T-cell (primary cell): ENCODE data around the gene OCA2. TPM values are rescaled to one million over a fixed set of nuclear protein-coding genes. Genes with fewer than 3 reads are reported as not detected.
"Not testable (repeated sequence)": the region's sequence is repeated elsewhere in the genome, so short reads cannot be mapped to it uniquely, and the experiment has no call there.

Source experiments
- ATAC-seq, 4 experiments: fragments of 200-7000 bp in 3 of 4; fragments of 150-1000 bp in 1 of 4; cut with Tn5 transposase; replicated peaks in 1 of 4; 1 replicate in 3 of 4; 2 replicates in 1 of 4; pipeline ENCODE4 v1.10.0; 2021; ENCODE audit warnings: moderate library complexity in 3 of 4, mild to moderate bottlenecking in 2 of 4, moderate number of reproducible peaks in 1 of 4
- CTCF ChIA-PET, 2 donors: fragments of 300-600 bp; sonication (Branson Sonifier 250); formaldehyde crosslinking; loops; one replicate each; lab custom pipeline; 2022; ENCODE audit warnings: antibody characterized with exemption in 2 of 2; lab: Charles Lee
- POLR2A ChIA-PET, 2 donors: fragments of 300-600 bp; sonication (Branson Sonifier 250); formaldehyde crosslinking; loops; one replicate each; lab custom pipeline; 2022; ENCODE audit warnings: antibody characterized with exemption in 2 of 2; lab: Charles Lee
- DNase-seq, 35 experiments: peaks; one replicate each; pipeline versions ENCODE4 v3.0.0 to v3.0.0-alpha.2; 2013 to 2023
- H3K27ac ChIP-seq: one replicate; pipeline ENCODE4 v1.5.1; 2013; ENCODE audit warnings: low read length
- H3K27me3 ChIP-seq, 2 experiments: replicated peaks in 1 of 2; 1 replicate in 1 of 2; 2 replicates in 1 of 2; pipeline versions ENCODE4 v1.6.1 to v1.7.0; 2013; ENCODE audit warnings: low read length in 1 of 2, mixed read lengths in 1 of 2; ENCODE audit not compliant: control insufficient read depth in 2 of 2, insufficient read depth in 2 of 2; ENCODE audit errors: extremely low read depth in 1 of 2
- H3K36me3 ChIP-seq, 2 donors: 1 replicate in 1 of 2; 2 replicates in 1 of 2; pipeline versions ENCODE4 v1.6.1 to v1.7.0; 2013; ENCODE audit warnings: low read length in 1 of 2; ENCODE audit not compliant: control insufficient read depth in 2 of 2, insufficient read depth in 1 of 2; ENCODE audit errors: extremely low read depth in 1 of 2
- H3K4me1 ChIP-seq, 2 experiments: 1 replicate in 1 of 2; 2 replicates in 1 of 2; pipeline versions ENCODE4 v1.6.1 to v1.7.0; 2013; ENCODE audit warnings: low read length in 2 of 2, mixed read lengths in 1 of 2; ENCODE audit not compliant: insufficient read depth in 2 of 2, control insufficient read depth in 1 of 2; ENCODE audit errors: extremely low read depth in 1 of 2
- H3K4me3 ChIP-seq, 2 donors: 1 replicate in 1 of 2; 2 replicates in 1 of 2; pipeline versions ENCODE4 v1.5.1 to v1.7.0; 2013; ENCODE audit warnings: mild to moderate bottlenecking in 2 of 2, low read length in 1 of 2, moderate library complexity in 1 of 2; ENCODE audit not compliant: control insufficient read depth in 1 of 2; ENCODE audit errors: extremely low read depth in 1 of 2
- H3K9me3 ChIP-seq: 2 replicates; pipeline ENCODE4 v1.7.0; 2013
- H3K27ac Mint-ChIP-seq, 2 donors: one replicate each; pipeline ENCODE4 v1.8.0; 2020 to 2021; ENCODE audit warnings: mild to moderate bottlenecking in 2 of 2, mixed read lengths in 2 of 2
- H3K27me3 Mint-ChIP-seq, 2 donors: one replicate each; pipeline ENCODE4 v1.8.0; 2021 to 2022; ENCODE audit warnings: mixed read lengths in 2 of 2
- H3K36me3 Mint-ChIP-seq: one replicate; pipeline ENCODE4 v1.8.0; 2021; ENCODE audit warnings: mixed read lengths
- H3K4me1 Mint-ChIP-seq, 3 donors: one replicate each; pipeline ENCODE4 v1.8.0; 2020 to 2022; ENCODE audit warnings: mixed read lengths in 3 of 3, mild to moderate bottlenecking in 1 of 3
- H3K4me3 Mint-ChIP-seq, 3 donors: one replicate each; pipeline ENCODE4 v1.8.0; 2020 to 2022; ENCODE audit warnings: mild to moderate bottlenecking in 3 of 3, mixed read lengths in 3 of 3, moderate library complexity in 3 of 3
- H3K9me3 Mint-ChIP-seq, 3 donors: one replicate each; pipeline ENCODE4 v1.8.0; 2020 to 2022; ENCODE audit warnings: mixed read lengths in 3 of 3
- WGBS: methylation state at CpG from one replicate; pipeline ENCODE4 v1.1.5; 2013; ENCODE audit warnings: missing lambda C conversion rate; ENCODE audit not compliant: insufficient coverage; 5-methylcytosine and 5-hydroxymethylcytosine counted together
- total RNA-seq, 35 experiments: library from RNA in 6 of 35; stranded (reverse) in 6 of 35; fragments of 120-200 nt in 1 of 35; gene quantifications; one replicate each; pipeline versions ENCODE4 v1.2.1 to v1.2.4 and lab custom pipeline; 2013 to 2026

OCA2 gene
- total RNA-seq, 5 donors from 2014 or later (not counting 1 experiment from before 2014, with no cell fraction given): 0.19 to 0.67 TPM; not detected in 3

GRCh38 chr15:28014623-28015200 lies 84.4 kb downstream of the OCA2 start:
- WGBS: 91% methylated on average over 23 of the region's 23 CpGs
- Mint-ChIP-seq H3K9me3 (no peaks in the 10 kb centered on the region), H3K4me1 (no peaks in the 10 kb centered on the region), H3K27me3 (no peaks in the 10 kb centered on the region), H3K4me3 (no peak overlapping the region), H3K27ac (no peak overlapping the region), H3K36me3 (no peaks in the 10 kb centered on the region)
- no peaks in the 10 kb centered on the region for H3K9me3 ChIP-seq
- ATAC-seq (no peak), DNase-seq (no peak)
- ChIA-PET POLR2A (no interaction called here), CTCF (no interaction called here)
- H3K4me1 ChIP-seq: no peaks in the 10 kb centered on the region
- H3K4me3 ChIP-seq: no peak overlapping the region
- H3K27me3 ChIP-seq: peaks cover 0 to 4% of the 10 kb centered on the region in 2 experiments
- H3K36me3 ChIP-seq: no peaks in the 10 kb centered on the region
- no peak overlapping the region for H3K27ac ChIP-seq

- H3K27me3 ChIP-seq: peaks cover 0 to 4% of the 10 kb centered on the region in 2 experiments
- 94% methylated on average over 8 of the region's 9 CpGs for WGBS
- no peak overlapping the region for H3K4me3 ChIP-seq
- Mint-ChIP-seq H3K36me3 (no peaks in the 10 kb centered on the region), H3K4me3 (no peak overlapping the region), H3K4me1 (no peaks in the 10 kb centered on the region), H3K9me3 (no peaks in the 10 kb centered on the region), H3K27me3 (no peaks in the 10 kb centered on the region), H3K27ac (no peak overlapping the region)
- POLR2A ChIA-PET: no interaction called here
- ATAC-seq (no peak), DNase-seq (no peak)
- no peaks in the 10 kb centered on the region for H3K4me1 ChIP-seq
- H3K27ac ChIP-seq: no peak overlapping the region
- H3K9me3 ChIP-seq: no peaks in the 10 kb centered on the region
- H3K36me3 ChIP-seq: no peaks in the 10 kb centered on the region
- CTCF ChIA-PET: no interaction called here
Measured at GRCh38 chr15:28013976-28014375, 85.1 kb downstream of the OCA2 start.

GRCh38 chr15:28013480-28013879 lies 85.6 kb downstream of the OCA2 start:
- CTCF ChIA-PET: no interaction called here
- no peak overlapping the region for H3K27ac ChIP-seq
- H3K4me3 ChIP-seq: no peak overlapping the region
- DNase-seq: no peak
- Mint-ChIP-seq H3K4me1 (no peaks in the 10 kb centered on the region), H3K4me3 (no peak overlapping the region), H3K27ac (no peak overlapping the region), H3K36me3 (no peaks in the 10 kb centered on the region), H3K27me3 (no peaks in the 10 kb centered on the region), H3K9me3 (peaks cover 0 to under 1% (median 0%) of the 10 kb centered on the region in 3 donors)
- no peaks in the 10 kb centered on the region for H3K9me3 ChIP-seq
- no peaks in the 10 kb centered on the region for H3K36me3 ChIP-seq
- peaks cover 0 to 2% of the 10 kb centered on the region in 2 experiments for H3K27me3 ChIP-seq
- 91% methylated on average over 4 of the region's 7 CpGs for WGBS
- no peak for ATAC-seq
- POLR2A ChIA-PET: no interaction called here
- no peaks in the 10 kb centered on the region for H3K4me1 ChIP-seq

GRCh38 chr15:28012231-28012630 lies 86.9 kb downstream of the OCA2 start:
- Histone ChIP-seq H3K36me3 (no peaks in the 10 kb centered on the region), H3K4me1 (no peaks in the 10 kb centered on the region), H3K9me3 (no peaks in the 10 kb centered on the region), H3K4me3 (no peak overlapping the region), H3K27ac (no peak overlapping the region), H3K27me3 (no peaks in the 10 kb centered on the region)
- ATAC-seq (no peak), DNase-seq (no peak)
- Mint-ChIP-seq H3K9me3 (peaks cover 0 to 5% (median 0%) of the 10 kb centered on the region in 3 donors), H3K27me3 (no peaks in the 10 kb centered on the region), H3K36me3 (no peaks in the 10 kb centered on the region), H3K4me3 (no peak overlapping the region), H3K27ac (no peak overlapping the region), H3K4me1 (no peaks in the 10 kb centered on the region)
- CTCF ChIA-PET: no interaction called here
- POLR2A ChIA-PET: no interaction called here
- 93% methylated on average over 2 of the region's 4 CpGs for WGBS

- H3K27ac Mint-ChIP-seq, POLR2A ChIA-PET: not testable (repeated sequence)
Measured at GRCh38 chr15:28008175-28008574, 90.9 kb downstream of the OCA2 start.

GRCh38 chr15:28006116-28006905 lies 92.8 kb downstream of the OCA2 start:
- no peaks in the 10 kb centered on the region for H3K36me3 ChIP-seq
- no peak for DNase-seq
- Mint-ChIP-seq H3K36me3 (no peaks in the 10 kb centered on the region), H3K27me3 (peaks cover 0 to 13% of the 10 kb centered on the region in 2 donors), H3K4me3 (no peak overlapping the region), H3K4me1 (no peaks in the 10 kb centered on the region), H3K9me3 (peaks cover 0 to 8% (median 5%) of the 10 kb centered on the region in 3 donors), H3K27ac (no peak overlapping the region)
- H3K4me1 ChIP-seq: no peaks in the 10 kb centered on the region
- no peak overlapping the region for H3K27ac ChIP-seq
- 85% methylated on average over 5 of the region's 9 CpGs for WGBS
- H3K27me3 ChIP-seq: peaks cover 0 to 12% of the 10 kb centered on the region in 2 experiments
- no peak overlapping the region for H3K4me3 ChIP-seq
- no peaks in the 10 kb centered on the region for H3K9me3 ChIP-seq
- ChIA-PET CTCF (no interaction called here), POLR2A (no interaction called here)
- ATAC-seq: no peak

More at GRCh38 chr15:28008175-28008574, 90.9 kb downstream of the OCA2 start:
- H3K27me3 ChIP-seq: peaks cover 0 to 11% of the 10 kb centered on the region in 2 experiments
- H3K36me3 ChIP-seq, H3K36me3 Mint-ChIP-seq, H3K4me3 ChIP-seq, H3K9me3 Mint-ChIP-seq, H3K4me3 Mint-ChIP-seq, ATAC-seq, H3K4me1 ChIP-seq, CTCF ChIA-PET, H3K9me3 ChIP-seq, H3K27ac ChIP-seq, DNase-seq, H3K4me1 Mint-ChIP-seq: not testable (repeated sequence)
- no CpG with 5 or more reads among the region's 2 CpGs for WGBS
- H3K27me3 Mint-ChIP-seq: peaks cover 0 to 13% of the 10 kb centered on the region in 2 donors
